NCI-H1105 treated with DMSO at 0.1 percent for 48 hours (cell line): ENCODE measurements around the gene XNDC1N.
"Not testable (repeated sequence)": the region's sequence is repeated elsewhere in the genome, so short reads cannot be mapped to it uniquely, and the experiment has no call there.

Experiments
- DNase-seq: peaks from one replicate; lab custom pipeline; 2025; lab: John Stamatoyannopoulos, UW

The XNDC1N gene

GRCh38 chr11:71933141-71933933 is 4.9 kb upstream of the XNDC1N start:
- no peak for DNase-seq

GRCh38 chr11:71931245-71931602 is 2.8 kb upstream of the XNDC1N start:
- DNase-seq: no peak

DNA sequence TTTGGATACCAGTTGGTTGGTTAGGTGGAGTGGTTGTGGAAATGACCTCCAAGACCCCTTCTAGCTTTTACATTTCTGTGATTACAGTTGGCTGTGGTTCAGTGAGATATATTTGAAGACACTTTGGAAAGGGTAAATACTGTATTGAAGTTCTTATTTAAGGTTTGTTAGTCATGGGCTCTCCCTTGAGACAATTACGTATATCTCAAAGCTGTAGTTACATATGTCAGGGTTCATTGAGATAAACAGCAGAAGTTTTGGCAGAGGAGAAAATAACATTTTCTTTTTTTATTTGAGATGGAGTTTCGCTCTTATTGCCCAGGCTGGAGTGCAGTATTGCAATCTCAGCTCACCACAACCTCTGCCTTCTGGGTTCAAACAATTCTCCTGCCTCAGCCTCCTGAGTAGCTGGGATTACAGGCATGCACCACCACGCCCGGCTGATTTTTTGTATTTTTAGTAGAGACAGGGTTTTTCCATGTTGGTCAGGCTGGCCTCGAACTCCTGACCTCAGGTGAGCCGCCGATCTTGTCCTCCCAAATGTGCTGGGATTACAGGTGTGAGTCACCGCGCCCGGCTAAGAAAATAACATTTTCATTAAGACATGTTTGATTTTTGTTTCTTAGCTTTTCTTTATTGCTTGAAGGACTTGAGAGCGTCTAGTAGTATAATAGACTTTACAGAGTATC is 2.3 kb upstream of the XNDC1N start:
- DNase-seq: no peak

GRCh38 chr11:71929491-71929890 is 1.1 kb upstream of the XNDC1N start:
- DNase-seq: no peak

DNA sequence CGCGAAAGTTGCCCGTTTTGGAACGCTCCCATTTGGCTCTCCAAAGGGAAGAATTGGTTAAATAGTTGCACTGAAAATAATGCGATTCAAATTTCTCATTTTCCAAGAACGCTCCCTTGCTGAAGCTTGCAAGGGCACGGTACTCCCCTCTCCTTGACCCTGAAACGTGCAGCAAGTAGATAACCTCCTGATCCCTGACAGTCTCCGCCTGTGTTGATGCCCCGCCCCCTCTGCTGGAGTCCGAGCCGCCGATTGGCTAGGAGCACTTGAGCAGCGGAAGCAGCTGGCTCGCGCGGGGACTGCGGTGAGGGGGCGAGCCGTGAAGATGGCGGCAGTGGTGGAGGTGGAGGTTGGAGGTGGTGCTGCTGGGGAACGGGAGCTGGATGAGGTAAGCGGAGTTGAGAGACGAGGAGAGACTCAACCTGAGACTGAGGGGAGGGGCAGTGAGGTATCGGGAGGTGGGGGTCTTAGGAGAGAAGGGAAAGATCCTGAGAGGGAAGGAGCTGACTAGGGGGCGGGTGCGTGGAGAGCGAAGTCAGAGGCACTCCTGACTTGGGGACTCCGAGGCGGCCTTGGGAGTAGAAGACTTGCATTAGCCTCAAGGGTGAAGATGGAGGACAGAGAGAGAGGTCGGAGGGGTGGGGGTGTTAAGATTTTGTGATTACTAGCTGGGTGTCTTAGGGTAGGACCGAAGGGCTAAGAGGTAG is 496 bp upstream of the XNDC1N start, which contains the start of gene RNF121:
TSS of gene RNF121 (plus strand) at position 310 of the 707 bp plus-strand sequence. CDS start at position 326, 16 bp downstream.
- peak; percentile 98 for DNase-seq

- DNase-seq: no peak
Measured at GRCh38 chr11:71917646-71918140, 10.7 kb downstream of the XNDC1N start.

GRCh38 chr11:71914617-71915189 is 13.7 kb downstream of the XNDC1N start:
- DNase-seq: no peak

- no peak for DNase-seq
Measured at GRCh38 chr11:71913756-71914526, 14.5 kb downstream of the XNDC1N start.

GRCh38 chr11:71911986-71912340 is 16.4 kb downstream of the XNDC1N start:
- not testable (repeated sequence) for DNase-seq

GRCh38 chr11:71911321-71911985 is 16.9 kb downstream of the XNDC1N start:
- not testable (repeated sequence) for DNase-seq

- DNase-seq: not testable (repeated sequence)
Measured at GRCh38 chr11:71910775-71911174, 17.6 kb downstream of the XNDC1N start.

DNA sequence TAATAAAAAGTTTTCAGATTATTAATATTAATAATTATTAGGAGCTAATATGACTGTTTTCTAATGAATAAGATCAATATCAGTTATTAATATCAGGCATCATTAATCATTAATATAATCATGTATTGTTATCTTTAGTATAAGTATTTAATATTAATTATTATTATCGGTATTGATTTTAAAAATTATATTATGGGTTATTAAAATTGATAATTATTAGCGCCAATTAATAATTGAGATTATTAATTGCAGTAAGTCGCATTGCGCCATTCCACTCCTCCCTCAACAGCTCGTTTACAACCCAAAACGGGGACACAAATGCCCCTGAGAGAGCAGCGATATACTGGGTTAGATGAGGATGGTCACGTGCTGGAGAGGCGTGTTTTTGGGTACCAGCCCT is 20.2 kb downstream of the XNDC1N start:
- DNase-seq: no peak

GRCh38 chr11:71901137-71901536 is 27.3 kb downstream of the XNDC1N start:
- DNase-seq: not testable (repeated sequence)

- DNase-seq: no peak
Measured at GRCh38 chr11:71895961-71896360, 32.4 kb downstream of the XNDC1N start.

DNA sequence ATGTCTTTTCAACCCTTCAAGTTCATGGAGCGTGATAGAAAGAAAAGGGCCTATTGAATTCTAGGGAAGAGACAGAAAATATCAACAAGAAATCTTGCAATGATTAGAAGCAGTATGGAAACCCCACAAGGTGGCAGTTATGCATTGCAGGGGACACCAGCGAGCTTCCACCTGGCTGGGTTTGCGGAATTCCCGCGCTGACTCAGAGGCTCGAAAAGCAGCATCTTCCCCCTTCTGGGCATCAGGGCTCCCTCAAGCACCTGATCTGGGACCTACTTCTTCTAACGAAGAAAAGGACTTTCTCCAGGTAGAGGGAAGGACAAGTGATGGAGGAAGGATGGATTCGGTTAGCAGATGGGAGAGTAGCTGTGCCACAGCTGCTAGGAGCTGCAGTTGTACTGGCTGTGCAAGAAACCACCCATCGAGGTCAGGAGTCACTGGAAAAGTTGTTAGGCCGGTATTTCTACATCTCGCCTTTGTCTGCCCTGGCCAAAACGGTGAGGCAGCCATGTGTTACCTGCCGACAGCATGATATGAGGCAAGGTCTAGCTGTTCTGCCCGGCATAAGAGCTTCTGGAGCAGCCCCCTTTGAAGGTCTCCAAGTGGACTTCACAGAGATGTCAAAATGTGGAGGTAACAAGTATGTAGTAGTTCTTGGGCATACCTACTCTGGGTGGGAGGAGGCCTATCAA is 39.1 kb downstream of the XNDC1N start:
- not testable (repeated sequence) for DNase-seq

GRCh38 chr11:71888335-71889010 is 39.9 kb downstream of the XNDC1N start:
- not testable (repeated sequence) for DNase-seq

DNA sequence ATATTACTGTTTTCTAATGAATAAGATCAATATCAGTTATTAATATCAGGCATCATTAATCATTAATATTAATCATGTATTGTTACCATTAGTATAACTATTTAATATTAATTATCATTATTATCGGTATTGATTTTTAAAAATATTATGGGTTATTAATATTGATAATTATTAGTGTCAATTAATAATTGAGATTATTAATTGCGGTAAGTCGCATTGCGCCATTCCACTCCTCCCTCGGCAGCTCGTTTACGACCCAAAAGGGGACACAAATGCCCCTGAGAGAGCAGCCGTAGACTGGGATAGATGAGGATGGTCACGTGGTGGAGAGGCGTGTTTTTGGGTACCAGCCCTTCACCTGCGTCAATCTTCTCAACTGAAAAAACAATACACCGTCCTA is 42.6 kb downstream of the XNDC1N start:
- not testable (repeated sequence) for DNase-seq
